K562 (cell line): ENCODE results near the gene MYL6B. TPM values are rescaled to one million over a fixed set of nuclear protein-coding genes. Genes with fewer than 3 reads are reported as not detected.

Source experiments
- CCAR2 ChIP-seq: fragments of 200-400 bp; formaldehyde crosslinking; IDR thresholded peaks from 2 replicates; pipeline ENCODE4 v1.6.1; 2017; ENCODE audit warnings: mild to moderate bottlenecking, low read depth, low read length
- CREB1 ChIP-seq, 2 experiments: sonication (generic) in 1 of 2; formaldehyde crosslinking in 1 of 2; IDR thresholded peaks; 2 replicates each; pipeline versions ENCODE4 v1.6.1 to v1.8.0; 2012 to 2022; ENCODE audit warnings: inconsistent platforms in 1 of 2, mild to moderate bottlenecking in 1 of 2, missing genetic modification reagents in 1 of 2, moderate library complexity in 1 of 2
- DIDO1 ChIP-seq: fragments of 450-650 bp; IDR thresholded peaks from 2 replicates; pipeline ENCODE4 v1.6.1; 2016; ENCODE audit warnings: low read depth, missing biosample characterization, missing genetic modification characterization
- E2F4 ChIP-seq: sonication (generic); formaldehyde crosslinking; IDR thresholded peaks from 2 replicates; pipeline ENCODE4 v1.8.0; 2022; ENCODE audit warnings: mild to moderate bottlenecking, low read depth, missing genetic modification reagents
- FOXO4 ChIP-seq: fragments of 450-650 bp; formaldehyde crosslinking; IDR thresholded peaks from 2 replicates; pipeline ENCODE4 v1.4.0; 2020; ENCODE audit warnings: mild to moderate bottlenecking, moderate library complexity
- HES1 ChIP-seq: fragments of 450-650 bp; IDR thresholded peaks from 2 replicates; pipeline ENCODE4 v1.6.1; 2016; ENCODE audit warnings: low read depth, mild to moderate bottlenecking, moderate library complexity
- HSF4 ChIP-seq: fragments of 250-450 bp; sonication (Bioruptor Pico); IDR thresholded peaks from 2 replicates; pipeline ENCODE4 v2.1.2; 2022; ENCODE audit warnings: mild to moderate bottlenecking, moderate library complexity, borderline replicate concordance
- IRF9 ChIP-seq: fragments of 450-650 bp; IDR thresholded peaks from 2 replicates; pipeline ENCODE4 v1.6.1; 2016; ENCODE audit warnings: missing biosample characterization, missing genetic modification characterization
- KDM1A ChIP-seq, 2 experiments: fragments of 450-650 bp; IDR thresholded peaks; 2 replicates each; pipeline ENCODE4 v1.6.1; 2016; ENCODE audit warnings: mild to moderate bottlenecking in 2 of 2
- MNT ChIP-seq, 2 experiments: fragments of 450-650 bp; conservative IDR thresholded peaks; 2 replicates each; pipeline ENCODE4 v1.6.1; 2017; ENCODE audit warnings: mild to moderate bottlenecking in 2 of 2, moderate library complexity in 2 of 2
- MTA1 ChIP-seq: fragments of 450-650 bp; IDR thresholded peaks from 2 replicates; pipeline ENCODE4 v1.6.1; 2017; ENCODE audit warnings: borderline replicate concordance
- NFIX ChIP-seq: fragments of 250-450 bp; sonication (Bioruptor Pico); IDR thresholded peaks from 2 replicates; pipeline ENCODE4 v1.4.0; 2020; ENCODE audit warnings: low read depth, mild to moderate bottlenecking, moderate library complexity
- OTX1 ChIP-seq: fragments of 450-650 bp; formaldehyde crosslinking; IDR thresholded peaks from 2 replicates; pipeline ENCODE4 v1.4.0; 2022; ENCODE audit warnings: mild to moderate bottlenecking
- PHB2 ChIP-seq: fragments of 450-650 bp; IDR thresholded peaks from 2 replicates; pipeline ENCODE4 v1.6.1; 2017; ENCODE audit warnings: low read depth
- PHF21A ChIP-seq: fragments of 450-650 bp; IDR thresholded peaks from 2 replicates; pipeline ENCODE4 v1.6.1; 2017; ENCODE audit warnings: low read depth, borderline replicate concordance
- POLR2H ChIP-seq: IDR thresholded peaks from 2 replicates; pipeline ENCODE4 v1.6.1; 2016; ENCODE audit warnings: missing genetic modification characterization, low read depth, mild to moderate bottlenecking, control low read depth, missing compliant biosample characterization, moderate library complexity
- RAD21 ChIP-seq, 2 experiments: fragments of 250-450 bp in 1 of 2; fragments of 450-650 bp in 1 of 2; sonication (Bioruptor Pico) in 1 of 2; formaldehyde crosslinking in 1 of 2; IDR thresholded peaks in 1 of 2; conservative IDR thresholded peaks in 1 of 2; 2 replicates each; pipeline versions ENCODE4 v1.4.0 to v1.8.0; 2020 to 2022; ENCODE audit warnings: mild to moderate bottlenecking in 2 of 2, moderate library complexity in 1 of 2
- RNF219 ChIP-seq: fragments of 250-450 bp; sonication (Bioruptor Pico); IDR thresholded peaks from 2 replicates; pipeline ENCODE4 v1.5.0; 2022; ENCODE audit warnings: mild to moderate bottlenecking
- ZNF232 ChIP-seq: sonication (generic); formaldehyde crosslinking; IDR thresholded peaks from 2 replicates; pipeline ENCODE4 v1.8.0; 2022; ENCODE audit warnings: mild to moderate bottlenecking, missing genetic modification reagents
- ZNF507 ChIP-seq: conservative IDR thresholded peaks from 2 replicates; pipeline ENCODE4 v1.6.1; 2017; ENCODE audit warnings: missing genetic modification characterization, missing compliant biosample characterization
- ZNF75A ChIP-seq: fragments of 450-650 bp; formaldehyde crosslinking; IDR thresholded peaks from 2 replicates; pipeline ENCODE4 v1.4.0; 2020; ENCODE audit warnings: mild to moderate bottlenecking
- ZZZ3 ChIP-seq: fragments of 450-650 bp; IDR thresholded peaks from 2 replicates; pipeline ENCODE4 v1.6.1; 2016; ENCODE audit warnings: antibody characterized with exemption, mild to moderate bottlenecking, moderate library complexity
- polyA plus RNA-seq, 8 experiments: library from polyadenylated mRNA; depleted of rRNA in 4 of 8; stranded (reverse) in 5 of 8; unstranded in 3 of 8; fragments of >200 nt; fragmentation: Nextera tagmentation in 2 of 8; fragmentation: Illumina TruSeq in 1 of 8; extraction: Ambion mirVana in 2 of 8; extraction: Trizol in 1 of 8; gene quantifications; 2 replicates each; pipeline versions ENCODE4 v1.2.1 to v1.2.3, GENCODE V29; 2011 to 2014; ENCODE audit warnings: inconsistent platforms in 1 of 8, missing spikeins in 1 of 8
- total RNA-seq, 7 experiments: library from RNA; depleted of rRNA in 6 of 7; stranded (reverse); fragments of >200 nt in 6 of 7; fragmentation: Illumina TruSeq in 2 of 7; extraction: Trizol in 2 of 7; gene quantifications; 2 replicates each; pipeline versions ENCODE4 v1.2.1 to v1.2.3, GENCODE V29; 2011 to 2021; ENCODE audit warnings: low replicate concordance in 1 of 7

MYL6B gene
- total and polyA plus RNA-seq, 9 of the 15 experiments (the other 6 are each of a cell fraction or from before 2014, with no cell fraction given): 42.8 to 77.3 (median 68.6) TPM

- TF ChIP-seq FOXO4 (CRISPR knock-in tag) (no peak), KDM1A (IDR thresholded peaks at IDR 0.05) (no peak), HSF4 (CRISPR knock-in tag) (no peak), RAD21 (CRISPR knock-in tag; conservative IDR thresholded peaks at IDR 0.05 in 1 of 2, IDR thresholded peaks at IDR 0.05 in 1 of 2) (peak; percentile 86 to 88), DIDO1 (tag) (no peak), MNT (conservative IDR thresholded peaks at IDR 0.05) (peak; percentile 99), CCAR2 (no peak), RNF219 (CRISPR knock-in tag) (no peak), ZNF232 (CRISPR knock-in tag) (no peak), OTX1 (CRISPR knock-in tag) (no peak), HES1 (no peak), IRF9 (tag) (no peak), ZNF507 (tag) (no peak), E2F4 (CRISPR knock-in tag) (no peak), CREB1 (IDR thresholded peaks at IDR 0.05) (no peak), CREB1 (CRISPR knock-in tag; IDR thresholded peaks at IDR 0.05) (no peak), ZZZ3 (no peak), PHB2 (no peak), MTA1 (no peak), PHF21A (no peak), NFIX (CRISPR knock-in tag) (no peak), POLR2H (tag) (no peak), ZNF75A (CRISPR knock-in tag) (no peak)
Measured at GRCh38 chr12:56119361-56119796, 33.0 kb upstream of the MYL6B start (continued).
